Osteoblast (primary cell): ENCODE data around the gene PRKN. TPM values are rescaled to one million over a fixed set of nuclear protein-coding genes. Genes with fewer than 3 reads are reported as not detected.
A peak's percentile ranks its signal among the peaks of the same experiment; 100 is the strongest.

Source experiments
- DNase-seq: peaks from one replicate; pipeline ENCODE4 v3.0.0; 2011; ENCODE audit warnings: low spot score, mixed read lengths; ENCODE audit not compliant: insufficient read length; ENCODE audit errors: missing footprints
- H2AFZ ChIP-seq: 2 replicates; pipeline ENCODE4 v1.6.0; 2011; ENCODE audit warnings: mild to moderate bottlenecking, low read length
- H3K27ac ChIP-seq: 2 replicates; pipeline ENCODE4 v1.5.1; 2011; ENCODE audit warnings: mild to moderate bottlenecking, low read depth, low read length, moderate library complexity
- H3K27me3 ChIP-seq: 2 replicates; pipeline ENCODE4 v1.6.0; 2012; ENCODE audit warnings: mild to moderate bottlenecking, control low read depth, inconsistent platforms, low read length, moderate library complexity; ENCODE audit not compliant: insufficient read depth
- H3K36me3 ChIP-seq: 2 replicates; pipeline ENCODE4 v1.5.1; 2011; ENCODE audit warnings: mild to moderate bottlenecking, low read length, control low read depth, moderate library complexity; ENCODE audit not compliant: insufficient read depth
- H3K4me1 ChIP-seq: 2 replicates; pipeline ENCODE4 v1.5.1; 2011; ENCODE audit warnings: mild to moderate bottlenecking, low read length, control low read depth, moderate library complexity; ENCODE audit not compliant: insufficient read depth
- H3K4me2 ChIP-seq: 2 replicates; pipeline ENCODE4 v1.6.0; 2011; ENCODE audit warnings: mild to moderate bottlenecking, low read length; ENCODE audit not compliant: insufficient read depth
- H3K4me3 ChIP-seq: fragments of 200-600 bp; sonication (generic); 3 replicates; pipeline ENCODE4 v1.5.1; 2012; ENCODE audit warnings: mild to moderate bottlenecking, low read length, inconsistent platforms; ENCODE audit not compliant: insufficient read depth
- H3K79me2 ChIP-seq: 2 replicates; pipeline ENCODE4 v1.6.0; 2012; ENCODE audit warnings: mild to moderate bottlenecking, low read length, control low read depth, inconsistent platforms; ENCODE audit not compliant: insufficient read depth
- H3K9me3 ChIP-seq: 2 replicates; pipeline ENCODE4 v1.5.1; 2011; ENCODE audit warnings: low read depth, low read length, control low read depth
- H4K20me1 ChIP-seq: 2 replicates; pipeline ENCODE4 v1.6.0; 2012; ENCODE audit warnings: mild to moderate bottlenecking, low read length, control low read depth; ENCODE audit not compliant: insufficient read depth
- CTCF ChIP-seq: IDR thresholded peaks from 2 replicates; pipeline ENCODE4 v1.5.1; 2011; ENCODE audit warnings: mild to moderate bottlenecking, low read depth, low read length, moderate library complexity; ENCODE audit errors: extremely low read depth
- total RNA-seq: library from RNA; depleted of rRNA; stranded (reverse); fragments of >200 nt; gene quantifications from 2 replicates; pipeline ENCODE4 v1.2.3, GENCODE V29; 2012

PRKN gene
- total RNA-seq, 1 donor: 2.9 TPM

GRCh38 chr6:161435748-161436070, 1291.9 kb downstream of the PRKN start:
- no peak overlapping the region for H3K4me3 ChIP-seq
- H4K20me1 ChIP-seq: no peaks in the 10 kb centered on the region
- H3K4me1 ChIP-seq: peaks cover 23% of the 10 kb centered on the region
- H3K27ac ChIP-seq: peak overlapping the region; percentile 90
- H3K4me2 ChIP-seq: peak overlapping the region; percentile 51
- no peak for DNase-seq
- no peaks in the 10 kb centered on the region for H3K27me3 ChIP-seq
- no peak for TF ChIP-seq CTCF
- no peaks in the 10 kb centered on the region for H3K9me3 ChIP-seq
- no peaks in the 10 kb centered on the region for H3K36me3 ChIP-seq
- no peaks in the 10 kb centered on the region for H3K79me2 ChIP-seq
- no peak overlapping the region for H2AFZ ChIP-seq

- Histone ChIP-seq H3K9me3 (no peaks in the 10 kb centered on the region), H3K27ac (peak overlapping the region; percentile 90), H3K79me2 (no peaks in the 10 kb centered on the region), H3K4me3 (no peak overlapping the region), H3K4me2 (peak overlapping the region; percentile 53), H3K4me1 (peaks cover 23% of the 10 kb centered on the region), H2AFZ (no peak overlapping the region), H3K36me3 (no peaks in the 10 kb centered on the region), H4K20me1 (no peaks in the 10 kb centered on the region), H3K27me3 (no peaks in the 10 kb centered on the region)
- TF ChIP-seq CTCF: no peak
- DNase-seq: peak; percentile 67
These were observed 1292.4 kb downstream of the PRKN start for GRCh38 chr6:161434921-161435747.

- Histone ChIP-seq H3K79me2 (no peaks in the 10 kb centered on the region), H4K20me1 (no peaks in the 10 kb centered on the region), H3K9me3 (no peaks in the 10 kb centered on the region), H3K4me2 (peak overlapping the region; percentile 53), H3K27ac (peak overlapping the region; percentile 68), H3K27me3 (no peaks in the 10 kb centered on the region), H3K4me1 (peaks cover 23% of the 10 kb centered on the region), H3K4me3 (no peak overlapping the region), H3K36me3 (no peaks in the 10 kb centered on the region), H2AFZ (peak overlapping the region; percentile 15)
- TF ChIP-seq CTCF: no peak
- DNase-seq: peak; percentile 26
These were observed 1293.2 kb downstream of the PRKN start for GRCh38 chr6:161434350-161434749.

GRCh38 chr6:161432546-161432945, 1295.0 kb downstream of the PRKN start:
- no peak overlapping the region for H3K4me3 ChIP-seq
- H3K4me2 ChIP-seq: no peak overlapping the region
- H4K20me1 ChIP-seq: no peaks in the 10 kb centered on the region
- H3K79me2 ChIP-seq: no peaks in the 10 kb centered on the region
- no peaks in the 10 kb centered on the region for H3K27me3 ChIP-seq
- H3K4me1 ChIP-seq: peaks cover 23% of the 10 kb centered on the region
- no peak overlapping the region for H2AFZ ChIP-seq
- no peak overlapping the region for H3K27ac ChIP-seq
- H3K9me3 ChIP-seq: no peaks in the 10 kb centered on the region
- H3K36me3 ChIP-seq: no peaks in the 10 kb centered on the region
- no peak for DNase-seq
- no peak for TF ChIP-seq CTCF
